Ascending aorta (tissue), 2 donors: ENCODE data around the gene WNT3A. TPM values are rescaled to one million over a fixed set of nuclear protein-coding genes. Genes with fewer than 3 reads are reported as not detected.
A peak's percentile ranks its signal among the peaks of the same experiment; 100 is the strongest.

ENCODE experiments used
- DNase-seq, 2 donors: peaks; one replicate each; pipeline ENCODE4 v3.0.0-alpha.2; 2019; ENCODE audit warnings: low spot score in 2 of 2
- H3K27ac ChIP-seq, 2 donors: fragments of 200-600 bp; sonication (generic); one replicate each; pipeline ENCODE4 v1.5.1; 2016 to 2017; ENCODE audit warnings: mild to moderate bottlenecking in 1 of 2
- H3K27me3 ChIP-seq: fragments of 200-600 bp; sonication (generic); one replicate; pipeline ENCODE4 v1.5.1; 2017
- H3K36me3 ChIP-seq, 2 donors: fragments of 200-600 bp; sonication (generic); one replicate each; pipeline ENCODE4 v1.5.1; 2016
- H3K4me1 ChIP-seq, 2 donors: fragments of 200-600 bp; sonication (generic); one replicate each; pipeline ENCODE4 v1.5.1; 2016 to 2017; ENCODE audit warnings: mild to moderate bottlenecking in 1 of 2
- H3K4me3 ChIP-seq, 2 donors: fragments of 200-600 bp; sonication (generic); one replicate each; pipeline ENCODE4 v1.5.1; 2016 to 2017; ENCODE audit warnings: mild to moderate bottlenecking in 1 of 2
- H3K9me3 ChIP-seq, 2 donors: fragments of 200-600 bp; sonication (generic); one replicate each; pipeline ENCODE4 v1.5.1; 2016
- intact Hi-C: fragments of 100-400 bp; cut with DNase I; formaldehyde crosslinking; loops from one replicate; pipeline ENCODE4 v1.15.1; 2023
- total RNA-seq: library from RNA; depleted of rRNA; stranded (reverse); fragments of >200 nt; gene quantifications from one replicate; pipeline ENCODE4 v1.1.0, GENCODE V29; 2016
- TF ChIP-seq, protein P1 (sequence below), 3 experiments: fragments of 200-600 bp in 2 of 3; fragments of 450-650 bp in 1 of 3; sonication (generic) in 2 of 3; IDR thresholded peaks; one replicate each; pipeline ENCODE4 v1.5.1; 2016 to 2019; ENCODE audit warnings: antibody characterized with exemption in 3 of 3, mild to moderate bottlenecking in 1 of 3, moderate library complexity in 1 of 3

WNT3A gene
- total RNA-seq, 1 donor from 2014 or later = not detected

DNA sequence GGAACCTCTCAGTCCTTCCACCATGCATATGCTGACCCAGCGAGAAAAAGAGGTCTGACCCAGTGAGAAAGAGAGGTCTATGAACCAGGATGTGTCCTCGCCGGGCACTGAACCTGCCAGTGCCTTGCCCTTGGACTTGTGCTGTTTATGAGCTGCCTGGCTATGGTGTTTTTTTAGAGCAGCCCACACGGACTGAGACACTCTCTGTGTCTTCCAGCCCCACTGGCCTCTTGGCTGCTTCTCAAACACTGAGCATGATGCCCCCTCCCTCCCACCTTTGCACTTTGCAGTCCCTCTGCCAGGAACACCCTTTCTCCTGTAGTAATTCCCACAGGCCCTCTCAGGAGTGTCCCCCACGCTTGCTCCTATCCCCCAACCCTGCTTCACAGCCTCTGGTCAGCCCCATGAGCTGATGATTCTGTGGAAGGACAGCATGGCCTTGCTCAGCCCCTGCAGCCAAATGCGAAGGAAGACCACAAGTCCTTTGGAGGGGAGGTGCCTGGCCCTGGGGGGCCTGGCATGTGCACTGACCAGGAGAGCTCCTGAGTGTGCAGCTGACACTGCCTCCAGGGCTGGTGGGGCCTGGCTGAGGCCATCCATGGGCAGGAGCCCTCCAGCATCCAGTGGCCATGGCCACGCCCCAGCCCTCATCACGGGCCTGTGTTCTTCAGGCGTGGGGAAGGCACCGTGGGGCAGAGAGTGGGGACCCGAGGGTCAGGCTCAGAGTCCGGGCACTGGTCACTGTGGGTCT is 23.8 kb downstream of the WNT3A start:
- intact Hi-C loops = no loop called here
- DNase-seq = peak in 1 of 2 donors; percentile 46
- Histone ChIP-seq H3K9me3 (peaks cover 0 to 10% of the 10 kb centered on the region in 2 donors), H3K27ac (no peak overlapping the region), H3K36me3 (no peaks in the 10 kb centered on the region), H3K4me3 (no peak overlapping the region), H3K4me1 (no peaks in the 10 kb centered on the region), H3K27me3 (no peaks in the 10 kb centered on the region)
- TF ChIP-seq, protein P1, sequence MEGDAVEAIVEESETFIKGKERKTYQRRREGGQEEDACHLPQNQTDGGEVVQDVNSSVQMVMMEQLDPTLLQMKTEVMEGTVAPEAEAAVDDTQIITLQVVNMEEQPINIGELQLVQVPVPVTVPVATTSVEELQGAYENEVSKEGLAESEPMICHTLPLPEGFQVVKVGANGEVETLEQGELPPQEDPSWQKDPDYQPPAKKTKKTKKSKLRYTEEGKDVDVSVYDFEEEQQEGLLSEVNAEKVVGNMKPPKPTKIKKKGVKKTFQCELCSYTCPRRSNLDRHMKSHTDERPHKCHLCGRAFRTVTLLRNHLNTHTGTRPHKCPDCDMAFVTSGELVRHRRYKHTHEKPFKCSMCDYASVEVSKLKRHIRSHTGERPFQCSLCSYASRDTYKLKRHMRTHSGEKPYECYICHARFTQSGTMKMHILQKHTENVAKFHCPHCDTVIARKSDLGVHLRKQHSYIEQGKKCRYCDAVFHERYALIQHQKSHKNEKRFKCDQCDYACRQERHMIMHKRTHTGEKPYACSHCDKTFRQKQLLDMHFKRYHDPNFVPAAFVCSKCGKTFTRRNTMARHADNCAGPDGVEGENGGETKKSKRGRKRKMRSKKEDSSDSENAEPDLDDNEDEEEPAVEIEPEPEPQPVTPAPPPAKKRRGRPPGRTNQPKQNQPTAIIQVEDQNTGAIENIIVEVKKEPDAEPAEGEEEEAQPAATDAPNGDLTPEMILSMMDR (IDR thresholded peaks at IDR 0.05) = no peak

DNA sequence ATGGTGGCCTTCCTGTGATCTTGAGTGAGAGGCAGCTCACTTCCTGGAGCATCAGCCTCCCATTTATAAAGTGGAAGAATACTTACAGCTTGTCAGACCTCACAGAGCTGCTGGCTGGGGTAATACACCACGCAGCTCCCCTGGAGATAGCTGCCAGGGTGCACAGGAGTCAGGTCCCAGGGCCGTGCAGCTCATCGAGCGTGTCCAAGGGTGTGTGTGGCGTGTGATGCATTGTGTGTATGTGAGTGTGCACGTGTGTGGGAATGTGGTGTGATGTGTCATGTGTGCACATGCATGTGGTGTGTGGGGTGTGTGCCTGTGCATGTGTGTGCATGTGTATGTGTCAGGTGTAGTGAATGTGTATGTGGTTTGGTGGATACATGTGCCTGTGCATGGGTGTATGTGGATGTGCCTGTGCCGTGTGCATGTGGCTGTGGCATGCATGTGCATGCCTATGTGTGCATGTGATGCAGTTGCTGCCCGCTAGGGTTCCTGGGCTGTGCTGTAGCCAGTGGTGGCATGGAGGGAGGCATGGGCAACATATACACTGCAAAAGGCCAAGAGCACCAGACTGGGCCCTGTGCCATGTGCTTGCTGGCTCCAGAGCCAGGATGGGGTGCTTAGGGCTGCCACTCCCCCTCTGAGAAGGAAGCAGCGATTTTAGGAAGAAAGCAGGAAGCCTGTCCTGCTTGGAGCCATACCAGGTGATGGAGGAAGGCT is 24.6 kb downstream of the WNT3A start:
- no peaks in the 10 kb centered on the region for H3K27me3 ChIP-seq
- peak in 1 of 2 donors; percentile 34 for DNase-seq
- H3K9me3 ChIP-seq = peaks cover 0 to 10% of the 10 kb centered on the region in 2 donors
- H3K4me3 ChIP-seq = no peak overlapping the region
- no peaks in the 10 kb centered on the region for H3K36me3 ChIP-seq
- intact Hi-C loops = no loop called here
- TF ChIP-seq, protein P1 (IDR thresholded peaks at IDR 0.05) = no peak
- no peaks in the 10 kb centered on the region for H3K4me1 ChIP-seq
- H3K27ac ChIP-seq = no peak overlapping the region

DNA sequence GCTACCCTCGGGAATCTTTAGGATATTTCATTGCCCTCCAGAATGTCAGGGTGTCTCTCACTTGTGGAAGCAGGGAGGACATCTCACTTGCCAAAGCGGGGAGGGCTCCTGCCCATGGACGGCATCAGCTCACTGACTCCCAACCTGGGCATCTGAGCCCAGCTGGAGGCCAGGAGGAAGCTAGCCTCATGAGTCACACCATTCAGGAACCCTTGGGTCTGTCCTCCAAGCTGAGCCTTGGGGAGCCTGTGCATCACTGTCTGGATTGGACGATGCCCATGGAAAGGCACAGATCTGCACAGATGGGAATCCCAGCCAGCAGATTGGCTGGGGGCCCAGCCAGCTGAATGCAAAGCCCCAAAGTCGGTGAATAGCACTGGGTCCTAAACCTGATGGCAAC is 25.2 kb downstream of the WNT3A start:
- no peak overlapping the region for H3K27ac ChIP-seq
- no peaks in the 10 kb centered on the region for H3K27me3 ChIP-seq
- DNase-seq = peak in 1 of 2 donors; percentile 43
- peaks cover 0 to 10% of the 10 kb centered on the region in 2 donors for H3K9me3 ChIP-seq
- H3K36me3 ChIP-seq = no peaks in the 10 kb centered on the region
- TF ChIP-seq, protein P1 (IDR thresholded peaks at IDR 0.05) = no peak
- no peaks in the 10 kb centered on the region for H3K4me1 ChIP-seq
- intact Hi-C loops = no loop called here
- no peak overlapping the region for H3K4me3 ChIP-seq

DNA sequence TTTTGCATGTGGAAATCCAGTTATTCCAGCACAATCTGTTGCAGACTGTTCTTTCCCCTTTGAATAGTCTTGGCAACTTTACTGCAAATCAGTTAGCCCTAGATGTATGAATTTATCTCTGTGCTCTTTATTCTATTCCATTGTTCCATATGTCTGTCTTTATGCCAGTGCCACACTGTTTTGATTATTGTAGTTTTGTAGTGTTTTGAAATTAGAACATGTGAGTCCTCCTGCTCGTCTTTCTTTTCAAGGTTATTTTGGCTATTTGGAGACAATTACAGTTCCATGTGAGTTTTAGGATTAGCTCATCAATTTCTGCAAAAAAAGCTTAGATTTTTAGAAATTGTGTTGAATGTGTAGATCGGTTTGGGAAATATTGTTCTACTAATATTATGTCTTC is 26.6 kb downstream of the WNT3A start:
- Histone ChIP-seq H3K27me3 (no peaks in the 10 kb centered on the region), H3K4me1 (no peaks in the 10 kb centered on the region), H3K27ac (no peak overlapping the region), H3K36me3 (no peaks in the 10 kb centered on the region), H3K9me3 (peaks cover 0 to 9% of the 10 kb centered on the region in 2 donors), H3K4me3 (no peak overlapping the region)
- intact Hi-C loops = no loop called here
- DNase-seq = no peak
- TF ChIP-seq, protein P1 (IDR thresholded peaks at IDR 0.05) = no peak

DNA sequence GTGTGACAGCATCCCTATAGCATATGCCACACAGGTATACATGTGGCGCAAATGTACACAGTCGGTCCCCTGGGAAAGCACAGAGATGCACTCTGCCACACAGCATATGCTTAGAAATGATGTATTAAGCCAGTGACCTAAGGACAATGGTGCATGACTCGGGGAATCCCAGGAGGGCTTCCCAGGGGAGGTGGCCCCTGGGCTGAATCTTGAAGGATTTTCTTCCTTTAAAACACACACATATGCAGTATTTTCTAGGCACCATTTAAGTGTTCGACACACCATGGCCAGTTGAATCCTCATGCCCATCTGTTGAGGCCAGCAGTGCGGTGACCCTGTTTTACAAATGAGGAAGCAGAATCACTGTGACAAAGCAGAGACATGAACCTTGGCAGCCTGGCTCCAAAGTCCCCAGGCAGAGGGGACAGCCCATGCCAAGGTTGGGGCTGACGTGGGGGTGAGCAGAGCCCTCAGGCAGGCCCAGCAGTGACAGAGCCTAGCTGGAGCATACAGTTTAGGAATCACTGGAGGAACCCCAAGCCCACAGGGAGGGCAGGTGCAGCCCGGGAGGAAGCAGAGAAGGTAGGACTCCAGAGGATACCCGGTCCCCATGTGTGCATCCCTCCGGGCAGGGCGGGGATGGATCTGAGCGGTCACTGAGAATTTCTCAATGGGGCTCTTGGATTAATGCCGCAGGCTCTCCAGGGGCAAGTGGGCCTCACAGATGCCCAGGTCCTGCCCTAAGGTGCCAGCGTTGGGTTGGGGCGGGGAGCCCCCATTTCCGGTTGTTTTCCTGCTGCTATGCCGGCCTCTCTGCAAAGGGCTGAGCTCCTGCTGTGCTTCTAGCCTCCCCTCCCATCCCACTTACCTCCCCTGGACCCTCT is 28.4 kb downstream of the WNT3A start:
- intact Hi-C loops = no loop called here
- H3K9me3 ChIP-seq = peaks cover 0 to 6% of the 10 kb centered on the region in 2 donors
- no peaks in the 10 kb centered on the region for H3K36me3 ChIP-seq
- no peaks in the 10 kb centered on the region for H3K27me3 ChIP-seq
- H3K4me3 ChIP-seq = no peak overlapping the region
- H3K4me1 ChIP-seq = no peaks in the 10 kb centered on the region
- no peak overlapping the region for H3K27ac ChIP-seq
- peak in 1 of 2 donors; percentile 52 for DNase-seq
- TF ChIP-seq, protein P1 (IDR thresholded peaks at IDR 0.05) = no peak
